Mesendoderm (in vitro differentiated cells): Measurements from ENCODE around the gene NKAPD1.
A peak's percentile ranks its signal among the peaks of the same experiment; 100 is the strongest.

Experiments
- DNase-seq: peaks from one replicate; pipeline ENCODE4 v3.0.0; 2013
- H2AK5ac ChIP-seq: 2 replicates; pipeline ENCODE4 v1.6.1; 2013; ENCODE audit warnings: low read length, inconsistent platforms
- H2BK120ac ChIP-seq: 2 replicates; pipeline ENCODE4 v1.6.1; 2013; ENCODE audit warnings: low read depth, mild to moderate bottlenecking, low read length, moderate library complexity, mixed read lengths
- H2BK15ac ChIP-seq: replicated peaks from 2 replicates; pipeline ENCODE4 v1.6.1; 2013; ENCODE audit warnings: low read depth, mild to moderate bottlenecking, moderate library complexity
- H2BK5ac ChIP-seq: 2 replicates; pipeline ENCODE4 v1.6.1; 2013; ENCODE audit warnings: low read length, inconsistent platforms
- H3K18ac ChIP-seq: 2 replicates; pipeline ENCODE4 v1.6.1; 2013; ENCODE audit warnings: mild to moderate bottlenecking, low read length, mixed read lengths
- H3K23ac ChIP-seq: one replicate; pipeline ENCODE4 v1.6.1; 2013; ENCODE audit warnings: low read length
- H3K27ac ChIP-seq: 2 replicates; pipeline ENCODE4 v1.5.1; 2013; ENCODE audit warnings: low read depth, mild to moderate bottlenecking, inconsistent platforms, low read length, moderate library complexity
- H3K27me3 ChIP-seq: 2 replicates; pipeline ENCODE4 v1.6.1; 2013; ENCODE audit warnings: low read length, control low read depth, mild to moderate bottlenecking, inconsistent platforms; ENCODE audit not compliant: insufficient read depth, poor library complexity
- H3K36me3 ChIP-seq: 2 replicates; pipeline ENCODE4 v1.6.1; 2013; ENCODE audit warnings: low read length, inconsistent platforms; ENCODE audit not compliant: control insufficient read depth, insufficient read depth
- H3K4ac ChIP-seq: one replicate; pipeline ENCODE4 v1.6.1; 2013; ENCODE audit warnings: low read depth, mild to moderate bottlenecking, low read length, moderate library complexity
- H3K4me1 ChIP-seq: 2 replicates; pipeline ENCODE4 v1.6.1; 2013; ENCODE audit warnings: low read depth, low read length, inconsistent platforms; ENCODE audit not compliant: control insufficient read depth
- H3K4me2 ChIP-seq: 2 replicates; pipeline ENCODE4 v1.6.1; 2013; ENCODE audit warnings: low read length
- H3K4me3 ChIP-seq: 2 replicates; pipeline ENCODE4 v1.5.1; 2013; ENCODE audit warnings: mild to moderate bottlenecking, low read length
- H3K56ac ChIP-seq: one replicate; pipeline ENCODE4 v1.6.1; 2013; ENCODE audit warnings: low read length
- H3K79me1 ChIP-seq: 2 replicates; pipeline ENCODE4 v1.6.1; 2013; ENCODE audit warnings: low read length, inconsistent platforms
- H3K79me2 ChIP-seq: 2 replicates; pipeline ENCODE4 v1.6.1; 2013; ENCODE audit warnings: mild to moderate bottlenecking, low read length; ENCODE audit not compliant: control insufficient read depth, insufficient read depth
- H3K9ac ChIP-seq: 2 replicates; pipeline ENCODE4 v1.6.1; 2013; ENCODE audit warnings: low read length, inconsistent platforms
- H4K5ac ChIP-seq: one replicate; pipeline ENCODE4 v1.6.1; 2013; ENCODE audit warnings: low read length
- H4K8ac ChIP-seq: one replicate; pipeline ENCODE4 v1.6.1; 2013; ENCODE audit warnings: low read depth, mild to moderate bottlenecking, control low read depth, low read length, moderate library complexity
- WGBS: extraction: QIAGEN DNeasy Blood & Tissue Kit; methylation state at CpG from one replicate; pipeline ENCODE4 v1.1.7; 2013; ENCODE audit warnings: low lambda C conversion rate, missing lambda C conversion rate; ENCODE audit not compliant: insufficient coverage; ENCODE audit errors: extremely low coverage; 5-methylcytosine and 5-hydroxymethylcytosine counted together

NKAPD1 gene

GRCh38 chr11:112113539-112114457, 39.7 kb downstream of the NKAPD1 start:
- Histone ChIP-seq H2BK120ac (no peak overlapping the region), H3K23ac (no peak overlapping the region), H3K4me3 (no peak overlapping the region), H2BK15ac (no peak overlapping the region), H3K27me3 (no peaks in the 10 kb centered on the region), H3K56ac (no peak overlapping the region), H3K79me1 (no peaks in the 10 kb centered on the region), H2BK5ac (no peak overlapping the region), H4K5ac (no peak overlapping the region), H3K18ac (no peak overlapping the region), H4K8ac (no peak overlapping the region), H3K9ac (no peak overlapping the region), H3K4me1 (no peaks in the 10 kb centered on the region), H3K36me3 (no peaks in the 10 kb centered on the region), H3K27ac (no peak overlapping the region), H3K4me2 (no peak overlapping the region), H3K79me2 (no peaks in the 10 kb centered on the region), H2AK5ac (no peak overlapping the region), H3K4ac (no peak overlapping the region)
- WGBS: no CpG with 5 or more reads among the region's 6 CpGs
- peak; percentile 76 for DNase-seq

- DNase-seq: no peak
- WGBS: no CpG with 5 or more reads among the region's 2 CpGs
- Histone ChIP-seq H4K5ac (no peak overlapping the region), H3K4me3 (no peak overlapping the region), H3K18ac (no peak overlapping the region), H2AK5ac (no peak overlapping the region), H2BK15ac (no peak overlapping the region), H2BK120ac (no peak overlapping the region), H3K4me2 (no peak overlapping the region), H3K36me3 (no peaks in the 10 kb centered on the region), H3K4me1 (no peaks in the 10 kb centered on the region), H3K79me1 (no peaks in the 10 kb centered on the region), H3K9ac (no peak overlapping the region), H4K8ac (no peak overlapping the region), H3K27ac (no peak overlapping the region), H3K4ac (no peak overlapping the region), H3K27me3 (no peaks in the 10 kb centered on the region), H3K79me2 (no peaks in the 10 kb centered on the region), H3K23ac (no peak overlapping the region), H2BK5ac (no peak overlapping the region), H3K56ac (no peak overlapping the region)
Observed at GRCh38 chr11:112114460-112114859, 40.4 kb downstream of the NKAPD1 start.

GRCh38 chr11:112115386-112115785, 41.3 kb downstream of the NKAPD1 start:
- H2AK5ac ChIP-seq: no peak overlapping the region
- no peaks in the 10 kb centered on the region for H3K79me2 ChIP-seq
- H3K27me3 ChIP-seq: no peaks in the 10 kb centered on the region
- no peak overlapping the region for H2BK15ac ChIP-seq
- H3K9ac ChIP-seq: no peak overlapping the region
- H2BK120ac ChIP-seq: no peak overlapping the region
- no peak overlapping the region for H4K8ac ChIP-seq
- no peak overlapping the region for H3K18ac ChIP-seq
- no peak overlapping the region for H3K27ac ChIP-seq
- H2BK5ac ChIP-seq: no peak overlapping the region
- H4K5ac ChIP-seq: no peak overlapping the region
- WGBS: no CpG with 5 or more reads among the region's 5 CpGs
- H3K36me3 ChIP-seq: no peaks in the 10 kb centered on the region
- no peak overlapping the region for H3K4me2 ChIP-seq
- H3K79me1 ChIP-seq: no peaks in the 10 kb centered on the region
- no peak overlapping the region for H3K56ac ChIP-seq
- no peak overlapping the region for H3K23ac ChIP-seq
- DNase-seq: no peak
- no peaks in the 10 kb centered on the region for H3K4me1 ChIP-seq
- no peak overlapping the region for H3K4ac ChIP-seq
- H3K4me3 ChIP-seq: no peak overlapping the region

- no peak overlapping the region for H2BK5ac ChIP-seq
- H3K4me1 ChIP-seq: no peaks in the 10 kb centered on the region
- H2BK120ac ChIP-seq: no peak overlapping the region
- H3K4me3 ChIP-seq: no peak overlapping the region
- H2AK5ac ChIP-seq: no peak overlapping the region
- H2BK15ac ChIP-seq: no peak overlapping the region
- no CpG with 5 or more reads among the region's 2 CpGs for WGBS
- H3K56ac ChIP-seq: no peak overlapping the region
- H3K23ac ChIP-seq: no peak overlapping the region
- H3K27ac ChIP-seq: no peak overlapping the region
- no peak for DNase-seq
- no peak overlapping the region for H3K4me2 ChIP-seq
- no peak overlapping the region for H3K9ac ChIP-seq
- no peak overlapping the region for H3K18ac ChIP-seq
- no peaks in the 10 kb centered on the region for H3K36me3 ChIP-seq
- H3K79me2 ChIP-seq: no peaks in the 10 kb centered on the region
- no peak overlapping the region for H4K8ac ChIP-seq
- no peaks in the 10 kb centered on the region for H3K79me1 ChIP-seq
- H3K4ac ChIP-seq: no peak overlapping the region
- H4K5ac ChIP-seq: no peak overlapping the region
- H3K27me3 ChIP-seq: no peaks in the 10 kb centered on the region
Observed at GRCh38 chr11:112118176-112118575, 44.1 kb downstream of the NKAPD1 start.

- H3K56ac ChIP-seq: no peak overlapping the region
- H4K8ac ChIP-seq: no peak overlapping the region
- no peak overlapping the region for H3K27ac ChIP-seq
- DNase-seq: no peak
- WGBS: no CpG with 5 or more reads among the region's 5 CpGs
- no peak overlapping the region for H2BK120ac ChIP-seq
- no peak overlapping the region for H3K4me2 ChIP-seq
- H3K4ac ChIP-seq: no peak overlapping the region
- H3K27me3 ChIP-seq: no peaks in the 10 kb centered on the region
- no peak overlapping the region for H3K18ac ChIP-seq
- H2AK5ac ChIP-seq: no peak overlapping the region
- no peaks in the 10 kb centered on the region for H3K79me2 ChIP-seq
- H2BK5ac ChIP-seq: no peak overlapping the region
- no peaks in the 10 kb centered on the region for H3K4me1 ChIP-seq
- no peak overlapping the region for H3K4me3 ChIP-seq
- H3K36me3 ChIP-seq: no peaks in the 10 kb centered on the region
- no peak overlapping the region for H2BK15ac ChIP-seq
- H4K5ac ChIP-seq: no peak overlapping the region
- H3K23ac ChIP-seq: no peak overlapping the region
- H3K79me1 ChIP-seq: no peaks in the 10 kb centered on the region
- H3K9ac ChIP-seq: no peak overlapping the region
Observed at GRCh38 chr11:112121981-112122615, 48.0 kb downstream of the NKAPD1 start.
